HEK293T (cell line): Measurements from ENCODE around the gene EXOC6B.

ENCODE experiments used
- BHLHE40 ChIP-seq: fragments of 450-650 bp; IDR thresholded peaks from 2 replicates; pipeline ENCODE4 v1.6.1; 2016; ENCODE audit warnings: mild to moderate bottlenecking, moderate library complexity, borderline replicate concordance
- CTBP1 ChIP-seq: fragments of 450-650 bp; IDR thresholded peaks from 2 replicates; pipeline ENCODE4 v1.6.1; 2016; ENCODE audit warnings: borderline replicate concordance
- FOXA1 ChIP-seq: fragments of 450-650 bp; IDR thresholded peaks from 2 replicates; pipeline ENCODE4 v1.6.1; 2016; ENCODE audit warnings: mild to moderate bottlenecking
- FOXM1 ChIP-seq: fragments of 450-650 bp; IDR thresholded peaks from 2 replicates; pipeline ENCODE4 v1.6.1; 2017; ENCODE audit warnings: mild to moderate bottlenecking, borderline replicate concordance
- NFRKB ChIP-seq: fragments of 450-650 bp; IDR thresholded peaks from 2 replicates; pipeline ENCODE4 v1.6.1; 2016; ENCODE audit warnings: mild to moderate bottlenecking, moderate library complexity
- SP1 ChIP-seq: fragments of 450-650 bp; IDR thresholded peaks from 2 replicates; pipeline ENCODE4 v1.6.1; 2017

GRCh38 chr2:72136331-72136730, 689.5 kb downstream of the EXOC6B start:
- TF ChIP-seq FOXM1 = no peak
- no peak for TF ChIP-seq FOXA1
- no peak for TF ChIP-seq BHLHE40
- TF ChIP-seq NFRKB = no peak
- TF ChIP-seq SP1 = no peak
- no peak for TF ChIP-seq CTBP1
